Retinal pigment epithelial cell (primary cell): ENCODE data around the gene TSPEAR.

ENCODE experiments used
- DNase-seq: peaks from one replicate; pipeline ENCODE4 v3.0.0-alpha.2; 2010; ENCODE audit warnings: low read depth
- H3K4me3 ChIP-seq: 2 replicates; pipeline ENCODE4 v1.5.1; 2011; ENCODE audit warnings: mild to moderate bottlenecking, low read length, control low read depth, moderate library complexity
- TF ChIP-seq, protein P1 (sequence below): conservative IDR thresholded peaks from 2 replicates; pipeline ENCODE4 v1.5.1; 2011; ENCODE audit warnings: low read depth, low read length, control low read depth, inconsistent platforms

TSPEAR gene

DNA sequence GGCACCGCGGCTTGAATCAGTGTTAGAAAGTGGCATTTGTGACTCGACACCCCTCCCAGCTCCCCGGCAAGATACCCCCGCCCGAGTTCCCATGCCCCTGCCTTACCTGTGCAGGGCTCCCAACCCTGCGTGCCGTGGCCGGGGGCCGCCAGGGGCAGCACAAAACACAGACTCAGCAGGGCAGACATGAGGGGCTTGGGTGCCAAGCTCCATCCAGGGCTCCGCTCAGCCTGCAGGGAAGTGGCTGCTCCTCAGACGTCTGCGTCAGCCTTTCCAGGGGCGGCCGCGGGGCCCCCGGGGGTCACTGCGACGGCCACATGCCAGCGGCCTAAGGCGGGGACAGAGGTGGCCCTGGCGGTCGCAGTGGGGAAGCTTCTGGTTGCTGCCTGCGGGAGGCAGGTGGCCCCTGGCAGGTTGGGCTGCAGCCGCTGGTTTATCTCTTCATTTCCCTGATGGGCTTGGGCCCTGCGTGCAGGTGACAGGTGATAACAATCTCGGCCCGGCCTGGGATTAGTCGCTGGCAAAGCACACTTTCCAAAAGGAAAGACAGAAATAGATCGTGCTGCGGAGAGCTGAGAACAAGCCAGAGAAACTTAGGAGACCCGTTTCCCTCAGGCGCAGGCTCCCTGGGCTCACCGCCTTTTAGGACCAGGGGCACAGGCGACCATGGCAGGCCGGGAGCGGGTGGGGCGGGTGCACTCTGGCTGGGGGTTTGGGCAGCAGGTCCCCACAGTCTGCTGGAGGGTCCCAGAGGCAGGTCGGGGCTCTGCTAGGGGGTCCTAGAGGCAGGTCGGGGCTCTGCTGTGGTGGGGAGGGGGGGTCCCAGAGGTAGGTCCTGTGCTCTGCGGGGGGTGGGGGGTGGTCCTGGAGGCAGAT lies at the start of gene TSPEAR:
TSPEAR (minus strand) TSS at position 246 of the 876 bp plus-strand sequence; CDS start at position 188, 58 bp downstream.
- no peak for DNase-seq

DNA sequence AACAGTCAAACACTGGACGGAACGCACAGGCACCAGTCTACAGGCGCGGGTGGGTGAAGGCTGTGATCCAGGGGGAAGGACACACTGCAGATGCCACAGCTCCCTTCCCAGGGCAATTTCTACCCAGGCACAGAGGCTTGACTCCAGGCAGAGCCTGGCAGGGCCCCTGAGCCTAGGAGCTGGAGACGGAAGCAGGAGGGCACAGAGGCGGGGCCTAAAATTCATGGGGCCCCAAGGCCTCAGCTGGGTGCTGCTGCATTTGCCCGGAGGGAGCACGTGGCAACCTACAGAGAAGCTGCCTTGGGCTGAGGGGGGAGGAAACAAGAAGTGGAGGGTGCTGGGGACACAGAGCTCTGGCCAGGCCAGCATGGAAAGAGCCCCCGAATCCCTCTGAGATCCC lies 49.0 kb upstream of the TSPEAR start:
- no peak for DNase-seq
- no peak overlapping the region for H3K4me3 ChIP-seq
- TF ChIP-seq, protein P1, sequence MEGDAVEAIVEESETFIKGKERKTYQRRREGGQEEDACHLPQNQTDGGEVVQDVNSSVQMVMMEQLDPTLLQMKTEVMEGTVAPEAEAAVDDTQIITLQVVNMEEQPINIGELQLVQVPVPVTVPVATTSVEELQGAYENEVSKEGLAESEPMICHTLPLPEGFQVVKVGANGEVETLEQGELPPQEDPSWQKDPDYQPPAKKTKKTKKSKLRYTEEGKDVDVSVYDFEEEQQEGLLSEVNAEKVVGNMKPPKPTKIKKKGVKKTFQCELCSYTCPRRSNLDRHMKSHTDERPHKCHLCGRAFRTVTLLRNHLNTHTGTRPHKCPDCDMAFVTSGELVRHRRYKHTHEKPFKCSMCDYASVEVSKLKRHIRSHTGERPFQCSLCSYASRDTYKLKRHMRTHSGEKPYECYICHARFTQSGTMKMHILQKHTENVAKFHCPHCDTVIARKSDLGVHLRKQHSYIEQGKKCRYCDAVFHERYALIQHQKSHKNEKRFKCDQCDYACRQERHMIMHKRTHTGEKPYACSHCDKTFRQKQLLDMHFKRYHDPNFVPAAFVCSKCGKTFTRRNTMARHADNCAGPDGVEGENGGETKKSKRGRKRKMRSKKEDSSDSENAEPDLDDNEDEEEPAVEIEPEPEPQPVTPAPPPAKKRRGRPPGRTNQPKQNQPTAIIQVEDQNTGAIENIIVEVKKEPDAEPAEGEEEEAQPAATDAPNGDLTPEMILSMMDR = no peak

More for the DNA sequence above, at the start of gene TSPEAR:
- TF ChIP-seq, protein P1 = no peak
- H3K4me3 ChIP-seq = no peak within 1 kb of the TSS

DNA sequence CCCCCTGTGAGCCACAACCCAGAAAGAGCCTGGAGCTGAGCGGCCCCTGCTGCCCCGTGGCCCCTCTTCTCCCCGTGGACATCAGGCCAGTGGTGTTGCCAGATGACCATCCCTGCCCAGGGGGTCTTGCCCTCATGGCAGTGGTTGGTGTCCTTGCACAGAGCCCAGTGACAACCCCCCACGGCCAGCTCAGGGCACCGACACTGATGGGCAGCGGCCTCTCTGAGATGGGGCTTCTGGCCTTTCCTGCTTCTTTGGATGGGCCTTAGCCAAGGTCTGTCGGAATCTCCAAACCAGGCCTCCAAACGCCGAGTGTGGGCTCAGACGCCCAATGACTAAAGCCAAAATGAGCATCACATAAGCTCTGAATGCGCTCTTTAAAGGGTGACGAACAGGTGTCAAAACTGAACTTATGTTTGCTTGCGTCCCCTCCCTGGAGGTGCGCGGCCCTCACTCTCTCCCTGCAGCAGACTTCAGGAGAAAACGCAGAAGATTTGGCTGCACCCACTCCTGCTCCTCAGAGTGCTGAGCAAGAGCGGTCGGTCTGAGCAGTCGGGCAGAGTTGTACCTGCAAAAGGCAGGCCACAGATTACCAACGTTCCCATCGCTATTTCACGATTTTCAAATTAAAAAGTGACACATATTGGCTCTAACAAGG lies 48.4 kb upstream of the TSPEAR start:
- no peak for DNase-seq
- TF ChIP-seq, protein P1 = no peak
- H3K4me3 ChIP-seq = no peak overlapping the region

DNA sequence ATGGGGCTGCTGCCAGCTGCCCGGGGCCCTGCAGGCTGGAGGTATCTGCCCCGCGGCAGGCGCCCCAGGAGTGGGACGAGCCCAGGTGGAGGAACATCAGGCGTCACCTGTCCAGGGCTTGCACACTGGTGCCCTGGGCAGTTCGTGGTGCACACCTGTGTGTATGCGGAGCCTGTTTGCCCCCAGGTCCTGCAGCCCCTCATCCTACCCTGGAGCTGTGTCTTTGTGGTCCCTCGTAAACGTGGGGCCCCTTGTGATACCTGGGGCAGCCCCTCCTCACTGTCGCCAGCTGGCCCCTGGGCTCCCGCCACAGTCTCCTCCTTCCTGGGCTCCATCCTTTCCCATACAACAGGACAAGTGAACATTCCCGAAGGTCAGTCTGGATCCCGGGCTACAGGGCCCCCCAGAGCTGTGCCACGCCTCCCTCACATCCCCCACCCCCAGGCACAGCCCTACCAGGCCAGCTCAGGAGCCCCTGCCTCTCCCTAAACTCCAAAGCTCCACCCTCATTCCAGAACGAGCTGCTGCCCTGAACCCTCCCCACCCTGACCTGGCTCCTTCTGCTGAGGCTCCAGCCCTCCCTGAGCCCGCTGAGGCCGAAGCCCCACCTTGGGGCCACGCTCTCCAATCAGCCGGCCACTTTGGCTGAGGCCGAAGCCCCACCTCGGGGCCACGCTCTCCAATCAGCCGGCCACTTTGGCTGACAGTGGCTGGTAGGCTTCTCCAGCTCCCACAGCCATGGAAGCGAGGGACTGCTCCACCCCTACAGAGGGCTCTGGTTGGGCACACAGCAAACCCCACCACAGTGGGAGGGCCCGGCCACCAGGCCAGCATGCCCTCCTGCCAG lies 47.6 kb upstream of the TSPEAR start:
- no peak for DNase-seq
- TF ChIP-seq, protein P1 = no peak
- no peak overlapping the region for H3K4me3 ChIP-seq

DNA sequence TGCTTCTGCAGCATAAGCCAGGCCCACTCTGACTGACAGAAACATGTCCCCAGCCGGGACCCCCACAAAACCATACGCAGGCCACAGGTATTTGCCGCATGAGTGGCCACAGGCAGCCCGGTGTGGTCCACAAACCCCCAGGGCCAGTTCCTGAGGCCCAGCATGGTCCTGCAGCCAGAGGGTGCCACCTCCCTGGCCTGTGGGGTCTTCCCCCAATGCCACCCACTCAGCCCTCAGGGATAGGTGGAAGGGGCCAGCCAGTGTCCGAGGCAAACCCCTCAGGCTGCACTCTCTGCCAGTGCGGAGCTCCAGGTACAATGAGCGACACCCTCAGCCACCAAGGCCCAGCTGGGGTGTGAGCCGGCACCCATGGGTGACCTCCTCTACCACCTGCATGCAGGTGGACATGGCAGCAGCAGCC lies 46.8 kb upstream of the TSPEAR start:
- TF ChIP-seq, protein P1 = no peak
- H3K4me3 ChIP-seq = no peak overlapping the region
- DNase-seq = no peak

DNA sequence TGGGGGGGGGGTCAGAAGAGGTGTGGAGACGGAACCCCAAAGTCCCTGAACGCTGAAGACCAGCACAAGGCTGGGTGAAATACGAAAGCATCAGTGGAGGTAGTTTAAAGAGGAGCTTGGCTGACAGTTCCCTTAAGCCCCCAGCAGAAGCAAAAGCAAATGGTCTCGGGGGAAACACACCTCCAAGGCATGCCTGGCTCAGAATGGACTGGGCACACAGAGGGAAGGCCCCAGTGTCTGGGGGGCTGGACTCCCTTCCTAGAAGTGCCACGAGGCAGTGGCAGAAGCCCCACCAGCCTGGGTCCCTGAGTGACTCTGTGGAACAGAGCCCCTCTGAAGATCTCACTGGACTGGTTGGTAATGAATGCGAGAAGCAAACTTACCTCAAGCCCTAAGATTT lies 46.4 kb upstream of the TSPEAR start:
- DNase-seq = no peak
- no peak overlapping the region for H3K4me3 ChIP-seq
- TF ChIP-seq, protein P1 = no peak
